ENCODE measurements around the gene GPRIN3.
"Not testable (repeated sequence)": the region's sequence is repeated elsewhere in the genome, so short reads cannot be mapped to it uniquely, and the experiment has no call there.

The GPRIN3 gene

GRCh38 chr4:89214308-89214707 lies 93.3 kb downstream of the GPRIN3 start:
- ATAC-seq = no peak
- DNase-seq = no peak

- ATAC-seq (no peak), DNase-seq (no peak)
Measured at GRCh38 chr4:89213382-89213701, 94.3 kb downstream of the GPRIN3 start.

GRCh38 chr4:89212666-89213381 lies 94.8 kb downstream of the GPRIN3 start:
- ATAC-seq (no peak), DNase-seq (no peak)

GRCh38 chr4:89204624-89205023 lies 103.0 kb downstream of the GPRIN3 start:
- no peak for ATAC-seq

GRCh38 chr4:89203902-89204301 lies 103.7 kb downstream of the GPRIN3 start:
- ATAC-seq = no peak

More at GRCh38 chr4:89204624-89205023, 103.0 kb downstream of the GPRIN3 start:
- no peak for DNase-seq

GRCh38 chr4:89199394-89199793 lies 108.2 kb downstream of the GPRIN3 start:
- DNase-seq = not testable (repeated sequence)

More at GRCh38 chr4:89203902-89204301, 103.7 kb downstream of the GPRIN3 start:
- no peak for DNase-seq

GRCh38 chr4:89197920-89198319 lies 109.7 kb downstream of the GPRIN3 start:
- ATAC-seq (no peak), DNase-seq (no peak)

More at GRCh38 chr4:89199394-89199793, 108.2 kb downstream of the GPRIN3 start:
- not testable (repeated sequence) for ATAC-seq

- no peak for DNase-seq
Measured at GRCh38 chr4:89196745-89197144, 110.9 kb downstream of the GPRIN3 start.

GRCh38 chr4:89196056-89196674 lies 111.4 kb downstream of the GPRIN3 start:
- ATAC-seq = no peak
- DNase-seq = no peak

More at GRCh38 chr4:89196745-89197144, 110.9 kb downstream of the GPRIN3 start:
- no peak for ATAC-seq

- no peak for DNase-seq
- ATAC-seq = no peak
Measured at GRCh38 chr4:89193843-89194242, 113.8 kb downstream of the GPRIN3 start.
